ENCODE data around the gene P2RX5.

DNA sequence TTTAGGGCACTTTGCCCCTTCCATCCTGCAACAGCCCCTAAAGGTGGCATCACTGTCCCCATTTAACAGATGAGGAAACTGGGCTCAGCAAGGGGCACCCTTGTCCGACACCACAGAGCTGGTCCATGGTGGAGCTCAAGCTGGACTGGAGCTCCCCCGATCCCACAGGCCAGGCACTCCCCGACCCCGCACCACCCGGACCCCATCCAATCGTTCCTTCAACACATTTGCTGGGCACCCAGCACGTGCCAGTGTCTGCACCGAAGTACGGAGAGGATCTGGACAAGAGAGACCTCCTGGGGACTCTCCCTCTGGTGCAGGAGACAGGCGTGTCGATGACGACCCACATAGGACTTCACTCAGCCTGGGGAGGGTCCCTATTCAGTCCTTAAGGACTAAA, 13.9 kb downstream of the P2RX5 start:
- TF ChIP-seq, protein P1, sequence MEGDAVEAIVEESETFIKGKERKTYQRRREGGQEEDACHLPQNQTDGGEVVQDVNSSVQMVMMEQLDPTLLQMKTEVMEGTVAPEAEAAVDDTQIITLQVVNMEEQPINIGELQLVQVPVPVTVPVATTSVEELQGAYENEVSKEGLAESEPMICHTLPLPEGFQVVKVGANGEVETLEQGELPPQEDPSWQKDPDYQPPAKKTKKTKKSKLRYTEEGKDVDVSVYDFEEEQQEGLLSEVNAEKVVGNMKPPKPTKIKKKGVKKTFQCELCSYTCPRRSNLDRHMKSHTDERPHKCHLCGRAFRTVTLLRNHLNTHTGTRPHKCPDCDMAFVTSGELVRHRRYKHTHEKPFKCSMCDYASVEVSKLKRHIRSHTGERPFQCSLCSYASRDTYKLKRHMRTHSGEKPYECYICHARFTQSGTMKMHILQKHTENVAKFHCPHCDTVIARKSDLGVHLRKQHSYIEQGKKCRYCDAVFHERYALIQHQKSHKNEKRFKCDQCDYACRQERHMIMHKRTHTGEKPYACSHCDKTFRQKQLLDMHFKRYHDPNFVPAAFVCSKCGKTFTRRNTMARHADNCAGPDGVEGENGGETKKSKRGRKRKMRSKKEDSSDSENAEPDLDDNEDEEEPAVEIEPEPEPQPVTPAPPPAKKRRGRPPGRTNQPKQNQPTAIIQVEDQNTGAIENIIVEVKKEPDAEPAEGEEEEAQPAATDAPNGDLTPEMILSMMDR (IDR thresholded peaks at IDR 0.05; ENCODE audit: extremely low read depth in 1 of 2, insufficient read depth in 1 of 2, low read depth in 1 of 2, low read length in 2 of 2): no peak
- TF ChIP-seq, protein P2, sequence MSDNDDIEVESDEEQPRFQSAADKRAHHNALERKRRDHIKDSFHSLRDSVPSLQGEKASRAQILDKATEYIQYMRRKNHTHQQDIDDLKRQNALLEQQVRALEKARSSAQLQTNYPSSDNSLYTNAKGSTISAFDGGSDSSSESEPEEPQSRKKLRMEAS (IDR thresholded peaks at IDR 0.05; ENCODE audit: insufficient read depth, insufficient read length): no peak
- TF ChIP-seq EZH2 (IDR thresholded peaks at IDR 0.05; ENCODE audit: borderline replicate concordance, low read depth, low read length, severe bottlenecking) (no peak), POLR2A (IDR thresholded peaks at IDR 0.05; ENCODE audit: low read depth, low read length) (no peak), MYC (IDR thresholded peaks at IDR 0.05; ENCODE audit: low read depth, low read length) (no peak), POLR2AphosphoS5 (IDR thresholded peaks at IDR 0.05; ENCODE audit: insufficient read depth, low read depth, low read length) (no peak)

Measured in endothelial cell of umbilical vein (primary cell).